HG02588 (cell line): ENCODE data around the gene MCFD2.
"Not testable (repeated sequence)": the region's sequence is repeated elsewhere in the genome, so short reads cannot be mapped to it uniquely, and the experiment has no call there.

ENCODE experiments used
- ATAC-seq: cut with Tn5 transposase; IDR thresholded peaks from one replicate; pipeline ENCODE4 v1.9.1; 2021; ENCODE audit warnings: mild to moderate bottlenecking, moderate library complexity; ENCODE audit not compliant: unreplicated experiment

Gene MCFD2

DNA sequence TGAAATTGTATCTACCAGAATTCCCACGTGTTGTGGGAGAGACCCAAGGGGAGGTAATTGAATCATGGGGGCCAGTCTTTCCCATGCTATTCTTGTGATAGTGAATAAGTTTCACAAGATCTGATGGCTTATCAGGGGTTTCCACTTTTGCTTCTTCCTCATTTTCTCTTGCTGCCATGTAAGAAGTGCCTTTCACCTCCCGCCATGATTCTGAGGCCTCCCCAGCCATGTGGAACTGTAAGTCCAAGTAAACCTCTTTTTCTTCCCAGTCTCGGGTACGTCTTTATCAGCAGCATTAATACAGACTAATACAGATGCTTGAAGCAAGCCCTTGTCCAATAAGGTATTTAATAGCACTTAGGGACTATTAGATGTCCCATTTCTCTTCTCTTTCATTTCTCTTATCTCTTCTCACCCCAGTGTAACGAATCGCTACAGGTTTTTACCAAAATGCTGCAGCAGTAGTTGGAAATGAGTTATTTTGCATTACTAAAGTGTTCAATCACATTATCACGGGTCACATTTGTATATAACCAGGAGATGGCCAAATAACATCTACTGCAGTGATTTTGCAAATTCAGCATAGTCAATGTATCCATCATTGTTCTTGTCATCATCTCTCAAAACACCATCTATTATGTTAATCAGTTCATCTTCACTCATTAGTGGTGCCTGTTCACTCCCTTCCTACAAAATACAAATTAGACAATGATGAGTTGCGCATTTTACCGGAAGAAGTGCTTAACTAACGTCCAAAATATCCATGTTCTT, 10.5 kb downstream of the MCFD2 start:
- not testable (repeated sequence) for ATAC-seq

DNA sequence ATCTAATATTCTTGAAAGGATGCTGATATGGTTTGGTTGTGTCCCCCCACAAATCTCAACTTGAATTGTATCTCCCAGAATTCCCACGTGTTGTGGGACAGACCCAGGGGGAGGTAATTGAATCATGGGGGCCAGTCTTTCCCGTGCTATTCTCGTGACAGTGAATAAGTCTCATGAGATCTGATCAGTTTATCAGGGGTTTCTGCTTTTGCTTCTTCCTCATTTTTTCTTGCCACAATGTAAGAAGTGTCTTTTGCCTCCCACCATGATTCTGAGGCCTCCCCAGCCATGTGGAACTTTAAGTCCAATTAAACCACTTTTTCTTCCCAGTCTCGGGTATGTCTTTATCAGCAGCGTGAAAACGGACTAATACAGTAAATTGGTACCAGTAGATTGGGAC, 12.6 kb downstream of the MCFD2 start:
- not testable (repeated sequence) for ATAC-seq

- ATAC-seq: no peak
These were observed 13.1 kb downstream of the MCFD2 start for GRCh38 chr2:46902465-46902864.

- ATAC-seq: no peak
These were observed 14.0 kb downstream of the MCFD2 start for GRCh38 chr2:46901611-46902010.

DNA sequence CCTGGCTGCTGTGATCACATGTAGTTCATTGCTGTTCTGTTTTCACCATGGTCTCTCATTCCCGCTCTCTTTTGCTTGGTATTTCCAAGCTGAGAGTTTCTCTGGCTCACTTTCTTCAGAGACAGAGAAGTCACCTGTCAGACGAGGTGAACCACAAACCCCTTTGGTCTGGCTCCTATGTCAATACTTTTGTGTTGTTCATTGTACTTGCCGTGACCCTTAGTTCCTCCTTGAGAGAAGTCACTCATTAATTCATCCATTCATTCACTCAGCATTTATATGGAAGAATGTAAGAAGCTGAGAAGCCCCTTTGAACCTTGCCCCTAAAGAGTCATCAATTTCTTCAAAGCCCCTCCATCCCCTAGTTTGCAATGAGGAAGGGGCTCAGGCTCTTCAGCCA, 15.2 kb downstream of the MCFD2 start:
- no peak for ATAC-seq

- no peak for ATAC-seq
These were observed 16.6 kb downstream of the MCFD2 start for GRCh38 chr2:46899053-46899452.

- no peak for ATAC-seq
These were observed 17.6 kb downstream of the MCFD2 start for GRCh38 chr2:46898024-46898423.

DNA sequence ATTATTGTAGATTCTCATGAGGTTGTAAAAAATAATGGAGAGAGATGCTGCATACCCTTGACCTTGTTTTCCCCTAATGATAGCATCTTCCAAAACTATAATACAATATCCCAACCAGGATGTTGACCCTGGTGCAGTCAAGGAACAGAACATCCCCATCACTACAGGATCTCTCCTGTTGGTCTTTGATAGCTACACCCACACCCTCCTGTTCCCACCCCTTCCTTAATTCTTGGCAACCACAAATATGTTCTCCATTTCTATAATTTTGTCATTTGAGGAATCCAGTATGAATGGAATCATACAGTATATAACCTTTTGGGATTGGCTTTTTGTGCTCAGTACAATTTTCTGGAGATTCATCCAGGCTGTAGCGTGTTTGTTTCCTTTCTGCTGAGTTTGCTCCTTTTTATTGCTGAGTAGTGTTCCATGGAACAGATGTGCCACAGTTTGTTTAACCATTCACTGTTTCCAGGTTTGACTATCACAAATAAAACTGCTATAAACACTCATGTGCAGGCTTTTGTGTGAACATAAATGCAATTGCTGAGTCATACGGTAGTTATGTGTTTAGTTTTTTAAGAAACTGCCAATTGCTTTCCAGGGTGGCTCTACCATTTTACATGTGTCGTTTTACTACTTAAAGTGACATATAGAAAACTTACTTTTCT, 22.2 kb downstream of the MCFD2 start:
- no peak for ATAC-seq

GRCh38 chr2:46891956-46892553, 23.6 kb downstream of the MCFD2 start:
- no peak for ATAC-seq

DNA sequence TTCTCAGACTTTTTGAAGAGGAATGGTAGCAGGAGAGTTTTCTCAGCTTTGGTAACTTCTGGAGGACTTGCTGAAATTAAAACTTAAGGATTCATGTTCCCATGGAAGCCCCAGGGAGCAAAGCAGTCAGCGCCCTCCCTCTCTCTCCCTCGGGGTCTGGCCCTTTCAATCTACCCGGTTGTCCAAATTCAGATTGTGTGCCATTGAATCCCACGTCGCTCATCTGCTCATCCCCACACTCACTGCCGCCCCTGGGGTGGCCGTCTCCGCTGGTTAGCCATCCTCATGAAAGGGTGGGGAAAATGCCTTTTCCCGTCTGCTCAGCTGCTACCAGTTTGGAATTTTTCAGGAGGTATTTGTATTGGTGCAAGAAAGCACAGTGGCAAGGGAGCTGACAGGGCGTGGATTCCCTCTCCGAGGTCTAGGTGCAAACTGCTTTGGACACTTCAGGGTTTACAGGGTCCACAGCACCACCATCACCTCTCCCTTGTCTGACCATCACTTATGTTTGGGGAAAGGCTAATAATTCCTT, 27.1 kb downstream of the MCFD2 start:
- ATAC-seq: no peak

- ATAC-seq: no peak
These were observed 28.3 kb downstream of the MCFD2 start for GRCh38 chr2:46887028-46887885.

DNA sequence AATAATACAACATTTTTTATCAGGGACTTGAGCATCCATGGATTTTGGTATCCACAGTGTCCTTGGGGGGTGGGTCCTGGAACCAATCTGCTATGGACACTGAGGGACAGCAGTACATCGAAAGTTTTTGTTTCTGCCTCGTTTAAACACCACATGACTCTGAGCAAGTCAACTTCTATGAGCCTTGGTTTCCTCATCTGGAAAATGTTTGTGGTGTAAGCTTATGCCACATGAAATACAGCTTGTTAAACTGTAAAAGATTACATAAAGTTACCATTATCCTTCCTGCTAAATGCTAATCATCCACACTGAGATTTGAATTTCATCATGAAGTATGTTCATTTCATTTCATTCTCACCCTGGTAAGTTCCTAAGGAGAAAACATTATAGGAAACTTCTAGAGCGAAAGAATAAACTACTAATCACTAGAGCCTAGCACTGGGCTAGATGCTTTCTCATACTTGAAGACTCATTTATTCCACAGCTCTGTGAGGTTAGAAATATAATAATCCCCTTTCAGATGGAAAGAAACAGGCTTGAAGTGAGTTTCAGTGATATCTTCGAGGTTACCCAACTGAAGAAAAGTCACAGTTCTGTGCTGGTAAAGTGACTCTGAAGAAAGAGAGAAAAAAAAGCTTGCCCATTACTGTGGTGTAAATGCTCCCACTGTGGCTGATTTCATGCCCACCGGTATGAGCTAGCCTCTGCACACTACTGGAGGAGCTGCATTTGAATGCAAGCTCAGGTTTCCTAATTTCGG, 29.2 kb downstream of the MCFD2 start:
- no peak for ATAC-seq

- no peak for ATAC-seq
These were observed 30.2 kb downstream of the MCFD2 start for GRCh38 chr2:46885376-46885775.

GRCh38 chr2:46879511-46879910, 36.1 kb downstream of the MCFD2 start:
- no peak for ATAC-seq

DNA sequence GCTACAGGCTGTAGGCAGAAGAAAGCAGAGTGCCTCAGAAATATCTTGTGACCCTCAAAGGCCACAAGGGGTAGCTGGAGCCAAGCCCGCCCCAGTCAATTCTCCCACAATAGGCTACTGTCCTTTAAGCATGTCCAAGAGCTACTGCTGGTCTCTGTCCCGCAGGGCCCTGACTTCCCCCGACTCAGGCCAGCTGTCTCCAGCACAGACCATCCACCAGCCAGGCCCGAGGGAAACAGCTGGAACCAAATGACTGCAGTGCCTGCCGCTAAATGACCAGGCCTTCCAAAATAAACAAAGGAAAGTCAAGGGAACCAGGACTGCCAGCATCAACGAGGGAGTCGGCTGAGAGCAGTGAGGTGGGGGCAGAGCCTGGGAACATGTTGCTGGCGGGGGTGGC, 36.7 kb downstream of the MCFD2 start:
- ATAC-seq: no peak

- no peak for ATAC-seq
These were observed 37.2 kb downstream of the MCFD2 start for GRCh38 chr2:46878240-46878877.

DNA sequence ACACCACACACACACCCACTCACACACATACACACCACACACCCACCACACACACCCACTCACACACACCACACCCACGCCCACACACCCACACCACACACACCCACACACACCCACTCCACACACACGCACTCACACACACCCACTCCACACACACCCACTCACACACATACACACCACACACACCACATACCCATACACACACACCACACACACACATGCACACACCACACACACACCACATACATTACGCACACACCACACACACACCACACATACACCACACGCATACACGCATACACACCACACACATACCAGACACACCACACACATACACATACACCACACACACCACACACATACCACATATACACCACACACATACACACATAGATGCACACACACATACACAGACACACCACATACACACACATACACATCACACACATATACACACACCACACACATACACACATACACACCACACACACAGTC, 37.9 kb downstream of the MCFD2 start:
- no peak for ATAC-seq

DNA sequence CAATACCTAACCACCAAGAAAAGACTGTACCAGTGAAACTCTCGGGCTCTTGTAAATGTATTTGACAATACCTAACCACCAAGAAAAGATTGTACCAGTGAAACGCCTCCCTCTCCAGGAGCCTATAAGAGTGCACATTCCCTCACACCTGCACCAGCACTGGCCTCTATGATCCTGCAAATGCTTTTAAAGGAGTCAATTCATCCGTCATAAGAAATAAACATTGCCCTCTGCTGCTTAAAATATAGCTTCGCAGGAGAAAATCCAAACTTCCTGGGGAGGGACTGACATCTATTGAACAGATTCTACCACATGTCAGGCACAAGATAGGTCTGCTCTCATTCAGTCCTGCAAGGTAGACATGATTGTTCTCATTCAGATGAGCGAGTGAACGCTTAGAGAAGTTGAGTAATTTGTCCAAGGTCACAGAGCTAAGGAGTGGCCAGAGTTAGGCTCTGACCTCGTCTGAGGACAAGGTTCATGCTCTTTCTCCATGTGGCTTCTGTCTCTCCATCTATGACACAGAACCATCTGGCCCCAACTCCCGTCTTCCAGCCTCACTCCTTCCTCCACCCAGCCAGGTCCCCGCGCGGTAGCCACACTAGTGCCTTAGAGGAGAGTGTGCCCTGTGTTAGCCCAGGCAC, 38.7 kb downstream of the MCFD2 start:
- no peak for ATAC-seq
